A549 (cell line): ENCODE measurements around the gene PISD. TPM values are rescaled to one million over a fixed set of nuclear protein-coding genes. Genes with fewer than 3 reads are reported as not detected.

Experiments
- ATAC-seq, 2 experiments: fragments of 200-7000 bp in 1 of 2; fragments of >200 bp in 1 of 2; cut with Nextera tagmentation in 1 of 2; cut with Tn5 transposase in 1 of 2; 3 replicates each; pipeline versions ENCODE4 v1.8.0 to v1.9.1; 2018 to 2020; ENCODE audit warnings: mild to moderate bottlenecking in 1 of 2, moderate library complexity in 1 of 2
- CTCF ChIA-PET: fragments of 300-600 bp; sonication (Branson Sonifier 250); formaldehyde crosslinking; extraction: SDS; loops from one replicate; lab custom pipeline; 2021; ENCODE audit warnings: antibody characterized with exemption, inconsistent platforms; lab: Yijun Ruan, JAX
- POLR2A ChIA-PET: fragments of 350-600 bp; formaldehyde crosslinking; extraction: SDS; loops from one replicate; lab custom pipeline; 2021; ENCODE audit warnings: antibody characterized with exemption, inconsistent platforms; lab: Yijun Ruan, JAX
- DNase-seq, 2 experiments: peaks; one replicate each; pipeline versions ENCODE4 v3.0.0 to v3.0.0-alpha.2; 2011 to 2016; ENCODE audit warnings: low read depth in 1 of 2, low spot score in 1 of 2
- FAIRE-seq: peaks from 2 replicates; lab custom pipeline; 2011; peaks lifted over from hg19 to GRCh38; lab: Jason Lieb, UNC
- H3K27ac ChIP-seq, 2 experiments: fragments of >200 bp; sonication (Bioruptor Twin); formaldehyde crosslinking; 3 replicates each; pipeline ENCODE4 v1.5.1; 2016 to 2017
- H3K4me1 ChIP-seq: fragments of >200 bp; sonication (Bioruptor Twin); formaldehyde crosslinking; 3 replicates; pipeline ENCODE4 v1.6.1; 2016
- H3K4me2 ChIP-seq: fragments of >200 bp; sonication (Bioruptor Twin); formaldehyde crosslinking; 3 replicates; pipeline ENCODE4 v1.6.1; 2016
- H3K4me3 ChIP-seq: fragments of >200 bp; sonication (Bioruptor Twin); formaldehyde crosslinking; 3 replicates; pipeline ENCODE4 v1.5.1; 2016
- H3K9me3 ChIP-seq: fragments of >200 bp; sonication (Bioruptor Twin); formaldehyde crosslinking; 3 replicates; pipeline ENCODE4 v1.6.1; 2016
- BHLHE40 ChIP-seq: IDR thresholded peaks from 2 replicates; pipeline ENCODE4 v1.6.1; 2012; ENCODE audit warnings: low read depth, low read length, inconsistent platforms
- CBX8 ChIP-seq: fragments of 200-600 bp; sonication (generic); IDR thresholded peaks from 2 replicates; pipeline ENCODE4 v1.6.1; 2016
- CEBPB ChIP-seq, 2 experiments: fragments of >200 bp in 1 of 2; sonication (Bioruptor Twin) in 1 of 2; formaldehyde crosslinking in 1 of 2; IDR thresholded peaks; 2 replicates each; pipeline ENCODE4 v1.6.1; 2012 to 2016
- CHD2 ChIP-seq: fragments of 150-350 bp; IDR thresholded peaks from 2 replicates; pipeline ENCODE4 v1.6.1; 2014; ENCODE audit warnings: low read length; ENCODE audit not compliant: partially characterized antibody
- CHD4 ChIP-seq: fragments of 200-600 bp; sonication (generic); IDR thresholded peaks from 2 replicates; pipeline ENCODE4 v1.6.1; 2016; ENCODE audit warnings: antibody characterized with exemption, mild to moderate bottlenecking, borderline replicate concordance
- CTCF ChIP-seq: fragments of >200 bp; sonication (Bioruptor Twin); formaldehyde crosslinking; IDR thresholded peaks from 3 replicates; pipeline ENCODE4 v1.5.1; 2016
- E2F6 ChIP-seq: IDR thresholded peaks from 2 replicates; pipeline ENCODE4 v1.6.1; 2012; ENCODE audit warnings: low read depth, borderline replicate concordance
- EHMT2 ChIP-seq: fragments of 200-600 bp; sonication (generic); IDR thresholded peaks from 2 replicates; pipeline ENCODE4 v1.6.1; 2016; ENCODE audit warnings: antibody characterized with exemption, low read depth, mild to moderate bottlenecking, moderate library complexity
- ELK1 ChIP-seq: fragments of 150-350 bp; IDR thresholded peaks from 2 replicates; pipeline ENCODE4 v1.6.1; 2014; ENCODE audit warnings: low read depth, mild to moderate bottlenecking, low read length
- FOSL2 ChIP-seq, 2 experiments: fragments of 450-650 bp in 1 of 2; fragments of >200 bp in 1 of 2; sonication (Bioruptor Twin) in 1 of 2; formaldehyde crosslinking; IDR thresholded peaks; 2 replicates each; pipeline versions ENCODE4 v1.5.0 to v1.6.1; 2016 to 2020; ENCODE audit warnings: mild to moderate bottlenecking in 1 of 2, moderate library complexity in 1 of 2
- FOXS1 ChIP-seq: fragments of 250-450 bp; sonication (Bioruptor Pico); IDR thresholded peaks from 2 replicates; pipeline ENCODE4 v1.5.0; 2020; ENCODE audit warnings: mild to moderate bottlenecking, moderate library complexity
- GATA3 ChIP-seq: IDR thresholded peaks from 2 replicates; pipeline ENCODE4 v1.6.1; 2012; ENCODE audit warnings: borderline replicate concordance
- HES2 ChIP-seq: fragments of >200 bp; sonication (Bioruptor Twin); formaldehyde crosslinking; IDR thresholded peaks from 2 replicates; pipeline ENCODE4 v1.6.1; 2016
- HOXA7 ChIP-seq: fragments of 250-450 bp; sonication (Bioruptor Pico); IDR thresholded peaks from 2 replicates; pipeline ENCODE4 v1.5.0; 2020; ENCODE audit warnings: mild to moderate bottlenecking, moderate library complexity
- JUN ChIP-seq, 2 experiments: fragments of >200 bp; sonication (Bioruptor Twin); formaldehyde crosslinking; IDR thresholded peaks; 2 replicates in 1 of 2; 3 replicates in 1 of 2; pipeline ENCODE4 v1.6.1; 2016 to 2017
- KDM1A ChIP-seq: fragments of 200-600 bp; sonication (generic); IDR thresholded peaks from 2 replicates; pipeline ENCODE4 v1.6.1; 2016; ENCODE audit warnings: low read depth, mild to moderate bottlenecking
- MAX ChIP-seq: IDR thresholded peaks from 2 replicates; pipeline ENCODE4 v1.6.1; 2012
- MYC ChIP-seq: IDR thresholded peaks from 2 replicates; pipeline ENCODE4 v1.6.1; 2012; ENCODE audit warnings: mild to moderate bottlenecking, inconsistent platforms, low read length, improper control_type of control experiment, borderline replicate concordance
- NFE2L2 ChIP-seq: fragments of 150-350 bp; conservative IDR thresholded peaks from 2 replicates; pipeline ENCODE4 v1.6.1; 2014; ENCODE audit warnings: low read length
- NPAS2 ChIP-seq: fragments of 250-450 bp; sonication (Bioruptor Pico); IDR thresholded peaks from 2 replicates; pipeline ENCODE4 v1.8.0; 2022; ENCODE audit warnings: mild to moderate bottlenecking, moderate library complexity, borderline replicate concordance
- NR3C1 ChIP-seq: fragments of >200 bp; sonication (Bioruptor Twin); formaldehyde crosslinking; IDR thresholded peaks from 3 replicates; pipeline ENCODE4 v1.6.1; 2017
- PBX3 ChIP-seq: IDR thresholded peaks from 2 replicates; pipeline ENCODE4 v1.6.1; 2012
- POLR2A ChIP-seq: IDR thresholded peaks from 2 replicates; pipeline ENCODE4 v1.6.1; 2012; ENCODE audit warnings: mild to moderate bottlenecking, low read length
- POLR2AphosphoS2 ChIP-seq: conservative IDR thresholded peaks from 2 replicates; pipeline ENCODE4 v1.6.1; 2012; ENCODE audit warnings: low read length, improper control_type of control experiment, inconsistent platforms
- SMC3 ChIP-seq: fragments of >200 bp; sonication (Bioruptor Twin); formaldehyde crosslinking; IDR thresholded peaks from 3 replicates; pipeline ENCODE4 v1.6.1; 2018; ENCODE audit warnings: inconsistent platforms
- USF2 ChIP-seq: fragments of 450-650 bp; IDR thresholded peaks from 2 replicates; pipeline ENCODE4 v1.6.1; 2014; ENCODE audit warnings: antibody characterized with exemption
- ZFP36 ChIP-seq: fragments of 450-650 bp; IDR thresholded peaks from 2 replicates; pipeline ENCODE4 v1.6.1; 2014; ENCODE audit warnings: borderline replicate concordance; ENCODE audit not compliant: partially characterized antibody
- WGBS: methylation state at CpG from one replicate; pipeline ENCODE4 v1.1.6; 2017; ENCODE audit errors: missing lambda C conversion rate; 5-methylcytosine and 5-hydroxymethylcytosine counted together
- polyA plus RNA-seq, 4 experiments: library from polyadenylated mRNA; depleted of rRNA in 3 of 4; stranded (reverse); fragments of >200 nt; fragmentation: RNase III in 1 of 4; extraction: RNeasy Plus Mini Kit Qiagen cat#74134 plus additional on column Dnase treatment in 1 of 4; gene quantifications; 2 replicates in 3 of 4; 3 replicates in 1 of 4; pipeline ENCODE4 v1.2.3, GENCODE V29; 2011 to 2017

PISD gene
- polyA plus RNA-seq, 2 of the 4 experiments (the other 2 are of a cell fraction): 11.0 to 17.3 TPM

GRCh38 chr22:31625257-31625640 lies 36.8 kb downstream of the PISD start:
- H3K4me2 ChIP-seq: no peak overlapping the region
- TF ChIP-seq CEBPB (IDR thresholded peaks at IDR 0.05) (no peak), NPAS2 (CRISPR knock-in tag) (no peak), NFE2L2 (no peak), JUN (IDR thresholded peaks at IDR 0.05) (no peak), ZFP36 (no peak), KDM1A (no peak), SMC3 (no peak), FOXS1 (CRISPR knock-in tag) (no peak), POLR2A (no peak), CHD4 (no peak), PBX3 (no peak), USF2 (no peak), MYC (no peak), FOSL2 (IDR thresholded peaks at IDR 0.05) (no peak), FOSL2 (CRISPR knock-in tag; IDR thresholded peaks at IDR 0.05) (no peak), CHD2 (no peak), E2F6 (no peak), EHMT2 (no peak), NR3C1 (no peak)
- POLR2A ChIA-PET: no interaction called here
- DNase-seq: no peak
- no peak for ATAC-seq
- H3K4me1 ChIP-seq: peaks cover 5% of the 10 kb centered on the region; the same call in 1 of the 3 replicates
- H3K9me3 ChIP-seq: no peaks in the 10 kb centered on the region
- H3K27ac ChIP-seq: no peak overlapping the region
- FAIRE-seq: no peak
- CTCF ChIA-PET: interaction anchor here (1.0 to 3.5 kb wide), 2 partner anchors 8 to 88 kb away, joined by 3 to 18 read pairs; no protein-coding TSS in a partner anchor
- no peak overlapping the region for H3K4me3 ChIP-seq
- WGBS: 100% methylated on average over 3 of the region's 7 CpGs

GRCh38 chr22:31623592-31624304 lies 38.3 kb downstream of the PISD start:
- no peak; a peak in 1 of 6 replicates for ATAC-seq
- CTCF ChIA-PET: interaction anchor here (0.8 to 3.5 kb wide), 4 partner anchors 10 to 278 kb away, joined by 3 to 18 read pairs (median 4); partner anchors contain the start of gene PATZ1
- Histone ChIP-seq H3K9me3 (no peaks in the 10 kb centered on the region), H3K27ac (no peak overlapping the region), H3K4me1 (no peaks in the 10 kb centered on the region)
- POLR2A ChIA-PET: no interaction called here
- 95% methylated on average over 8 of the region's 18 CpGs for WGBS
- no peak for TF ChIP-seq CEBPB (IDR thresholded peaks at IDR 0.05)
- no peak for TF ChIP-seq CTCF
- no peak for TF ChIP-seq FOXS1 (CRISPR knock-in tag)
- no peak for TF ChIP-seq GATA3
- TF ChIP-seq KDM1A: no peak
- TF ChIP-seq PBX3: no peak
- no peak for TF ChIP-seq NFE2L2
- TF ChIP-seq BHLHE40: no peak
- no peak for TF ChIP-seq HES2
- TF ChIP-seq ELK1: no peak
- TF ChIP-seq USF2: no peak
- no peak for TF ChIP-seq MAX
- no peak for TF ChIP-seq CHD2
- no peak for TF ChIP-seq CBX8
- no peak for TF ChIP-seq POLR2AphosphoS2
- TF ChIP-seq CHD4: no peak
- TF ChIP-seq SMC3: no peak
- no peak for TF ChIP-seq HOXA7 (CRISPR knock-in tag)
- TF ChIP-seq NPAS2 (CRISPR knock-in tag): no peak
- TF ChIP-seq, all 56 proteins: peak for 0
- FAIRE-seq: no peak
- Histone ChIP-seq H3K4me3 (no peak overlapping the region), H3K4me2 (no peak overlapping the region)
- no peak for DNase-seq
